HG03196 (cell line): Measurements from ENCODE around the gene PAOX.

Experiments used
- ATAC-seq: cut with Tn5 transposase; IDR thresholded peaks from one replicate; pipeline ENCODE4 v1.9.1; 2021; ENCODE audit not compliant: unreplicated experiment

PAOX gene

GRCh38 chr10:133379152-133379800, at the start of gene PAOX:
TSS of gene PAOX (plus strand) at chr10:133379262. CDS start at chr10:133379317, 55 bp downstream.
- ATAC-seq = peak; percentile 47

GRCh38 chr10:133329491-133330202, 49.4 kb upstream of the PAOX start:
- peak; percentile 82 for ATAC-seq

GRCh38 chr10:133332936-133333699, 45.9 kb upstream of the PAOX start:
- ATAC-seq = no peak

GRCh38 chr10:133334503-133335245, 44.4 kb upstream of the PAOX start:
- no peak for ATAC-seq

GRCh38 chr10:133335246-133336117, 43.6 kb upstream of the PAOX start:
- ATAC-seq = no peak

- ATAC-seq = no peak
These were observed 42.9 kb upstream of the PAOX start for GRCh38 chr10:133336118-133336576.

- ATAC-seq = no peak
These were observed 42.3 kb upstream of the PAOX start, which contains the start of gene CALY for GRCh38 chr10:133336577-133337369. TSS of gene CALY (minus strand) at chr10:133336896. CDS start at chr10:133328989, 7,907 bp downstream.

GRCh38 chr10:133337370-133337725, 41.7 kb upstream of the PAOX start:
- ATAC-seq = no peak

- no peak for ATAC-seq
These were observed 40.7 kb upstream of the PAOX start for GRCh38 chr10:133338080-133339071.

- no peak for ATAC-seq
These were observed 39.2 kb upstream of the PAOX start for GRCh38 chr10:133339708-133340380.

GRCh38 chr10:133341983-133342382, 37.1 kb upstream of the PAOX start:
- no peak for ATAC-seq

- ATAC-seq = no peak
These were observed 36.1 kb upstream of the PAOX start for GRCh38 chr10:133342942-133343341.

GRCh38 chr10:133343558-133343957, 35.5 kb upstream of the PAOX start:
- ATAC-seq = no peak

GRCh38 chr10:133344236-133344635, 34.8 kb upstream of the PAOX start:
- no peak for ATAC-seq

GRCh38 chr10:133346413-133346812, 32.6 kb upstream of the PAOX start:
- ATAC-seq = no peak

GRCh38 chr10:133347710-133348517, 31.1 kb upstream of the PAOX start:
- no peak for ATAC-seq

GRCh38 chr10:133349160-133349568, 29.9 kb upstream of the PAOX start:
- ATAC-seq = no peak
